Neuronal stem cell (in vitro differentiated cells): ENCODE results near the gene RUNX1.
A peak's percentile ranks its signal among the peaks of the same experiment; 100 is the strongest.

Experiments
- DNase-seq: peaks from one replicate; pipeline ENCODE4 v3.0.0-alpha.2; 2013; ENCODE audit warnings: low spot score
- H2AFZ ChIP-seq: one replicate; pipeline ENCODE4 v1.6.1; 2013; ENCODE audit warnings: mild to moderate bottlenecking, low read length, inconsistent platforms
- H2AK5ac ChIP-seq: 2 replicates; pipeline ENCODE4 v1.6.1; 2013; ENCODE audit warnings: low read depth, mild to moderate bottlenecking, inconsistent platforms, low read length, moderate library complexity, mixed read lengths
- H2BK120ac ChIP-seq: 2 replicates; pipeline ENCODE4 v1.6.1; 2013; ENCODE audit warnings: low read depth, mild to moderate bottlenecking, inconsistent platforms, low read length, moderate library complexity, mixed read lengths
- H2BK12ac ChIP-seq: one replicate; pipeline ENCODE4 v1.6.1; 2013; ENCODE audit warnings: low read length, inconsistent platforms
- H2BK15ac ChIP-seq: 2 replicates; pipeline ENCODE4 v1.6.1; 2013; ENCODE audit warnings: mild to moderate bottlenecking, low read length, inconsistent platforms, mixed read lengths
- H2BK5ac ChIP-seq: one replicate; pipeline ENCODE4 v1.6.1; 2013; ENCODE audit warnings: inconsistent platforms, mild to moderate bottlenecking, low read length, moderate library complexity
- H3K14ac ChIP-seq: one replicate; pipeline ENCODE4 v1.6.1; 2013; ENCODE audit warnings: low read length, inconsistent platforms
- H3K18ac ChIP-seq: 2 replicates; pipeline ENCODE4 v1.6.1; 2013; ENCODE audit warnings: low read length, inconsistent platforms
- H3K23ac ChIP-seq: 2 replicates; pipeline ENCODE4 v1.6.1; 2013; ENCODE audit warnings: low read depth, mild to moderate bottlenecking, mixed read lengths, low read length, inconsistent platforms; ENCODE audit not compliant: poor library complexity
- H3K27ac ChIP-seq: replicated peaks from 3 replicates; pipeline ENCODE4 v1.5.1; 2013; ENCODE audit warnings: low read length, inconsistent platforms
- H3K27me3 ChIP-seq, 3 experiments: 2 replicates each; pipeline ENCODE4 v1.6.1; 2013; ENCODE audit warnings: low read length in 3 of 3, mild to moderate bottlenecking in 2 of 3, inconsistent platforms in 1 of 3, low read depth in 1 of 3, mixed read lengths in 1 of 3, moderate library complexity in 1 of 3; ENCODE audit not compliant: control insufficient read depth in 3 of 3, insufficient read depth in 3 of 3
- H3K36me3 ChIP-seq, 2 donors: replicated peaks in 1 of 2; 2 replicates each; pipeline ENCODE4 v1.6.1; 2013; ENCODE audit warnings: low read length in 2 of 2; ENCODE audit not compliant: control insufficient read depth in 2 of 2, insufficient read depth in 2 of 2
- H3K4ac ChIP-seq: 2 replicates; pipeline ENCODE4 v1.6.1; 2013; ENCODE audit warnings: inconsistent platforms, mild to moderate bottlenecking, low read length, moderate library complexity
- H3K4me1 ChIP-seq, 2 donors: 1 replicate in 1 of 2; 2 replicates in 1 of 2; pipeline ENCODE4 v1.6.1; 2013; ENCODE audit warnings: low read length in 2 of 2, low read depth in 1 of 2; ENCODE audit not compliant: control insufficient read depth in 2 of 2, insufficient read depth in 1 of 2
- H3K4me2 ChIP-seq: one replicate; pipeline ENCODE4 v1.6.1; 2013; ENCODE audit warnings: mild to moderate bottlenecking, low read length, inconsistent platforms; ENCODE audit not compliant: insufficient read depth, poor library complexity, severe bottlenecking
- H3K4me3 ChIP-seq, 2 donors: 2 replicates each; pipeline ENCODE4 v1.5.1; 2013; ENCODE audit warnings: low read length in 2 of 2, mild to moderate bottlenecking in 2 of 2, inconsistent platforms in 1 of 2, moderate library complexity in 1 of 2
- H3K79me1 ChIP-seq: one replicate; pipeline ENCODE4 v1.6.1; 2013; ENCODE audit warnings: low read depth, mild to moderate bottlenecking, inconsistent platforms, low read length, moderate library complexity
- H3K9ac ChIP-seq: one replicate; pipeline ENCODE4 v1.6.1; 2013; ENCODE audit warnings: mild to moderate bottlenecking, low read depth, low read length, inconsistent platforms; ENCODE audit not compliant: poor library complexity
- H3K9me3 ChIP-seq, 2 donors: replicated peaks in 1 of 2; 2 replicates each; pipeline versions ENCODE3 to v1.6.1; 2013; ENCODE audit warnings: low read length in 2 of 2, mild to moderate bottlenecking in 2 of 2, inconsistent platforms in 1 of 2, low read depth in 1 of 2, mixed read lengths in 1 of 2, moderate library complexity in 1 of 2; ENCODE audit not compliant: control insufficient read depth in 2 of 2, insufficient read depth in 1 of 2
- H4K8ac ChIP-seq: one replicate; pipeline ENCODE4 v1.6.1; 2013; ENCODE audit warnings: low read depth, mild to moderate bottlenecking, inconsistent platforms, low read length, moderate library complexity
- H4K91ac ChIP-seq: one replicate; pipeline ENCODE4 v1.6.1; 2013; ENCODE audit warnings: low read length, low read depth, mild to moderate bottlenecking, inconsistent platforms; ENCODE audit not compliant: poor library complexity
- WGBS, 2 donors: extraction: QIAGEN DNeasy Blood & Tissue Kit; methylation state at CpG; one replicate each; pipeline ENCODE4 v1.1.7; 2013; ENCODE audit warnings: missing lambda C conversion rate in 2 of 2, mixed read lengths in 1 of 2; ENCODE audit not compliant: insufficient read length in 2 of 2, insufficient replicate concordance in 1 of 2; ENCODE audit errors: extremely low coverage in 2 of 2; 5-methylcytosine and 5-hydroxymethylcytosine counted together

Gene RUNX1

DNA sequence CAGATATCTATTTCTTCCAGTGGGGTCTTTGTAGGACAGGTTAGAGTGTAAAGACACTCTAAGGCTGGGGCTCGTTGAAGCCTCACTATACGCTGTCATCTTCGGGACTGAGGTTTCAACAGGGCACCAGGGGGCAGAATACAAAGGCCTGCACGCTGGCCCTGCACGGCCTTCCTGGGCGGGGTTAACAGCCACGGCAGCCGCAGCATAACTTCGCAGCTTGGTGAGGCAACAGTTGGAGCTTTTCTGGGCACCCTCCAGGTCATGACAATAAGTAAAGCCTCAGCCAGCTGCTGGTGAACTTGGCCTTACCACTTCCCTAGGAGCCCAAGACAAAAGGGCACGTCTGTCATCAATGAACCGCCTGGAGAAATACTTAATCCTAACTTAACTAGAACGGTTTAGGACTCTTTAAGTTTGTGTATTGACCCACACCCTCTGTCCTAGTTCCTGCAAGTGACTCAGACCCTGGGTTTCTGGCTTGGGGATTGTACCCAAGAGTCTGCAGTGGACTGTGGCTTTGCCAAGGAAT, 2.3 kb upstream of the RUNX1 start:
- WGBS, 2 donors = no CpG with 5 or more reads among the region's 12 CpGs
- no peak overlapping the region for H3K4me2 ChIP-seq
- H3K9me3 ChIP-seq = no peaks in the 10 kb centered on the region
- no peak overlapping the region for H2BK12ac ChIP-seq
- no peak overlapping the region for H3K9ac ChIP-seq
- H2BK15ac ChIP-seq = no peak overlapping the region
- H3K23ac ChIP-seq = no peak overlapping the region
- no peak overlapping the region for H4K91ac ChIP-seq
- DNase-seq = peak; percentile 59
- H4K8ac ChIP-seq = no peak overlapping the region
- H2BK120ac ChIP-seq = no peak overlapping the region
- H2AK5ac ChIP-seq = no peak overlapping the region
- H3K36me3 ChIP-seq = no peaks in the 10 kb centered on the region
- no peak overlapping the region for H3K27ac ChIP-seq
- H2AFZ ChIP-seq = peak overlapping the region; percentile 8
- no peak overlapping the region for H3K4ac ChIP-seq
- no peak overlapping the region for H3K14ac ChIP-seq
- no peak overlapping the region for H3K4me3 ChIP-seq
- H3K79me1 ChIP-seq = no peaks in the 10 kb centered on the region
- no peak overlapping the region for H2BK5ac ChIP-seq
- no peak overlapping the region for H3K18ac ChIP-seq
- H3K4me1 ChIP-seq = peaks cover 0 to 9% of the 10 kb centered on the region in 2 donors
- H3K27me3 ChIP-seq = peaks cover 0 to 3% (median 0%) of the 10 kb centered on the region in 3 experiments

- no peak overlapping the region for H3K4me2 ChIP-seq
- peaks cover 0 to 3% (median 0%) of the 10 kb centered on the region in 3 experiments for H3K27me3 ChIP-seq
- H4K91ac ChIP-seq = no peak overlapping the region
- no peak overlapping the region for H3K14ac ChIP-seq
- no peak overlapping the region for H3K18ac ChIP-seq
- H4K8ac ChIP-seq = no peak overlapping the region
- no peaks in the 10 kb centered on the region for H3K36me3 ChIP-seq
- H3K4ac ChIP-seq = no peak overlapping the region
- no peak overlapping the region for H2BK12ac ChIP-seq
- H2AFZ ChIP-seq = no peak overlapping the region
- no peak overlapping the region for H3K23ac ChIP-seq
- no peak overlapping the region for H3K4me3 ChIP-seq
- H2BK5ac ChIP-seq = no peak overlapping the region
- no peak overlapping the region for H2BK120ac ChIP-seq
- WGBS, 2 donors = no CpG with 5 or more reads among the region's 15 CpGs
- DNase-seq = no peak
- H3K9ac ChIP-seq = no peak overlapping the region
- H3K27ac ChIP-seq = no peak overlapping the region
- H2AK5ac ChIP-seq = no peak overlapping the region
- H3K79me1 ChIP-seq = no peaks in the 10 kb centered on the region
- H2BK15ac ChIP-seq = no peak overlapping the region
- H3K4me1 ChIP-seq = peaks cover 0 to 9% of the 10 kb centered on the region in 2 donors
- H3K9me3 ChIP-seq = no peaks in the 10 kb centered on the region
Observed at GRCh38 chr21:35050348-35051286, 1.5 kb upstream of the RUNX1 start.

GRCh38 chr21:35048183-35048601, 910 bp downstream of the RUNX1 start:
- no peak overlapping the region for H3K4me3 ChIP-seq
- no peak overlapping the region for H2AK5ac ChIP-seq
- no peak for DNase-seq

DNA sequence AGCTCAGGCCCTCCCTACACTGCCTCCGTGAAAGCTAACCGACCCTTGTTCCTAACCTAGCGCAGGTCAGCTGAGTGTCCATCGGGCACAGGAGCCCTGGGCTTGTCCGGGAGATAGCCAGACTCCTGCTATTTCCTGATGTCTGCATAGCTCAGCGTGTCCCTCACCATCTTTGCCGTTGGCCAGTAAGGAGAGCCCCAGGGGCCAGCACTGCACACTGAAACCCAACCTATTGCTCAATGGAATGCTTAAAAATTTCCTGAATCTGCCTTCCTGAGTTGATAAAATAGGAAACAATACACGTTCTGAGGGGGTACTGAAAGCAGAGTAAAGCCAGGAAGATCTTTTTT, 2.2 kb downstream of the RUNX1 start:
- Histone ChIP-seq H2AK5ac (no peak overlapping the region), H3K4ac (no peak overlapping the region), H2BK12ac (no peak overlapping the region), H2BK5ac (no peak overlapping the region), H4K8ac (no peak overlapping the region), H2AFZ (no peak overlapping the region), H3K14ac (no peak overlapping the region), H2BK120ac (no peak overlapping the region), H3K27me3 (peaks cover 0 to 3% (median 0%) of the 10 kb centered on the region in 3 experiments), H3K4me2 (no peak overlapping the region), H3K36me3 (no peaks in the 10 kb centered on the region), H3K4me1 (peaks cover 0 to 10% of the 10 kb centered on the region in 2 donors), H3K27ac (no peak overlapping the region), H3K23ac (no peak overlapping the region), H2BK15ac (no peak overlapping the region), H3K18ac (peak overlapping the region; percentile 9), H3K9ac (no peak overlapping the region), H3K4me3 (no peak overlapping the region), H4K91ac (no peak overlapping the region), H3K79me1 (no peaks in the 10 kb centered on the region), H3K9me3 (no peaks in the 10 kb centered on the region)
- DNase-seq = no peak
- no CpG with 5 or more reads among the region's 8 CpGs for WGBS, 2 donors

More at GRCh38 chr21:35048183-35048601, 910 bp downstream of the RUNX1 start:
- Histone ChIP-seq H2BK120ac (no peak overlapping the region), H3K27ac (no peak overlapping the region), H3K9ac (no peak overlapping the region), H3K4me2 (no peak overlapping the region), H3K23ac (no peak overlapping the region), H3K14ac (no peak overlapping the region), H2AFZ (no peak overlapping the region), H3K4me1 (peaks cover 0 to 10% of the 10 kb centered on the region in 2 donors), H4K8ac (no peak overlapping the region), H3K9me3 (no peaks in the 10 kb centered on the region), H3K18ac (peak overlapping the region; percentile 60), H3K4ac (no peak overlapping the region), H2BK15ac (no peak overlapping the region), H2BK12ac (no peak overlapping the region), H4K91ac (no peak overlapping the region), H2BK5ac (no peak overlapping the region), H3K79me1 (no peaks in the 10 kb centered on the region), H3K36me3 (no peaks in the 10 kb centered on the region), H3K27me3 (peaks cover 0 to 3% (median 0%) of the 10 kb centered on the region in 3 experiments)
- no CpG with 5 or more reads among the region's 6 CpGs for WGBS, 2 donors
